Gastroesophageal sphincter (tissue), 3 donors: ENCODE results near the gene PGLYRP2.

Source experiments
- CTCF ChIP-seq, 4 experiments: fragments of 200-600 bp in 2 of 4; fragments of 450-650 bp in 2 of 4; sonication (generic) in 1 of 4; IDR thresholded peaks; one replicate each; pipeline ENCODE4 v1.5.1; 2017 to 2019; ENCODE audit warnings: antibody characterized with exemption in 4 of 4, mild to moderate bottlenecking in 2 of 4, moderate library complexity in 2 of 4
- POLR2AphosphoS5 ChIP-seq: sonication (generic); formaldehyde crosslinking; IDR thresholded peaks from one replicate; pipeline ENCODE4 v1.6.1; 2017; ENCODE audit warnings: antibody characterized with exemption

- TF ChIP-seq CTCF (IDR thresholded peaks at IDR 0.05) = no peak
- no peak for TF ChIP-seq POLR2AphosphoS5
Observed at GRCh38 chr19:15487038-15487437, 7.7 kb upstream of the PGLYRP2 start.
